ENCODE results near the gene ABCF1.
A peak's percentile ranks its signal among the peaks of the same experiment; 100 is the strongest.
"Not testable (repeated sequence)": the region's sequence is repeated elsewhere in the genome, so short reads cannot be mapped to it uniquely, and the experiment has no call there.

The ABCF1 gene

DNA sequence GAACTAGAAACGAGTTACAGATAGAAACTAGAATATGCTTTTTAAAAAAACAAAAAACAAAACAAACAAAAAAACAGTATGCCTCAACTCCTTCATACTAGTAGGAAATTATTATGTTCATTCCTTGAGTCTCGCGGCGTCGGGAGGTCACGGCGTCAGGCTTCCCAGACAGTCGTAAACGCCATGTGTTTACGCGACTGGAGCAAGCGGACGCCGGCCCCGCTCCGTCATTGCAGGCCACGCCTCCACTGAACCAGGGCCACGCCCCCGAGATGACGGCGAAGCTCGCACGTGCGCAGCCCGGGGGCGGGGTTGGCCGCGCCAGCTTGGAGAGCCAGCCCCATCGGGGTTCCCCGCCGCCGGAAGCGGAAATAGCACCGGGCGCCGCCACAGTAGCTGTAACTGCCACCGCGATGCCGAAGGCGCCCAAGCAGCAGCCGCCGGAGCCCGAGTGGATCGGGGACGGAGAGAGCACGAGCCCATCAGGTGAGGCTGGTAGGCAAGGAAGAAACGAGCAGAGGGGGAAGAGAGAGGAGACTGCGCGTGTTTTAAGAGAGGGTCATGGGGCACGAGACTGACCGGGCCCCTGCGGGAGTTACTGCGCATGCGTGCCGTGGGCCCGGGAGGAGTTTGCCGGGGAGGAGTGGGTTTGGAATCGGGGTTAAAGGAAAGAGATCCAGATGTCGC, at the start of gene ABCF1:
Gene ABCF1, plus strand, starts transcription at position 368 of the 687 bp plus-strand sequence. Its CDS starts 46 bp downstream, at position 414.
- Mint-ChIP-seq H3K36me3 (peaks cover 51% of the 10 kb centered on the region), H3K9me3 (no peaks in the 10 kb centered on the region), H3K27ac (peak within 1 kb of the TSS; percentile 99), H3K4me3 (peak within 1 kb of the TSS; percentile 97), H3K4me1 (peaks cover 55% of the 10 kb centered on the region)
- peak; percentile 95 for ATAC-seq
- DNase-seq (ENCODE audit: low spot score in 2 of 2) = peak; percentile 100

DNA sequence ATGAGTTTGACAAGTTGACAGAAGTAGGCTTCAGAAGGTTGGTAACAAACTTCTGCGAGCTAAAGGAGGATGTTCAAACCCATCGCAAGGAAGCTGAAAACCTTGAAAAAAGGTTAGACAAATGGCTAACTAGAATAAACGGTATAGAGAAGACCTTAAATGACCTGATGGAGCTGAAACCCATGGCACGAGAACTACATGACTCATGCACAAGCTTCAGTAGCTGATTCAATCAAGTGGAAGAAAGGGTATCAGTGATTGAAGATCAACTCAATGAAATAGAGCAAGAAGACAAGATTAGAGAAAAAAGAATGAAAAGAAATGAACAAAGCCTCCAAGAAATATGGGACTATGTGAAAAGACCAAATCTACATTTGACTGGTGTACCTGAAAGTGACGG, 49.3 kb upstream of the ABCF1 start:
- not testable (repeated sequence) for H3K4me3 Mint-ChIP-seq; DNase-seq (ENCODE audit: low spot score in 2 of 2); H3K36me3 Mint-ChIP-seq; ATAC-seq; H3K9me3 Mint-ChIP-seq
- H3K27ac Mint-ChIP-seq = peak overlapping the region; percentile 14
- peaks cover 55% of the 10 kb centered on the region for H3K4me1 Mint-ChIP-seq

DNA sequence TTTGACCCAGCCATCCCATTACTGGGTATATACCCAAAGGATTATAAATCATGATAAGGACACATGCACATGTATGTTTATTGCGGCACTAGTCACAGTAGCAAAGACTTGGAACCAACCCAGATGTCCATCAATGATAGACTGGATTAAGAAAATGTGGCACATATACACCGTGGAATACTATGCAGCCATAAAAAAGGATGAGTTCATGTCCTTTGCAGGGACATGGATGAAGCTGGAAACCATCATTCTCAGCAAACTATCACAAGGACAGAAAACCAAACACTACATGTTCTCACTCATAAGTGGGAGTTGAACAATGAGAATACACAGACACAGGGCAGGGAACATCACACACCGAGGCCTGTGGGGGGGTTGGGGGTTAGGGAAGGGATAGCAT, 44.8 kb upstream of the ABCF1 start:
- ATAC-seq; H3K4me3 Mint-ChIP-seq; H3K27ac Mint-ChIP-seq; H3K9me3 Mint-ChIP-seq; DNase-seq (ENCODE audit: low spot score in 2 of 2): not testable (repeated sequence)
- H3K4me1 Mint-ChIP-seq = peaks cover 76% of the 10 kb centered on the region
- H3K36me3 Mint-ChIP-seq = peaks cover 12% of the 10 kb centered on the region

DNA sequence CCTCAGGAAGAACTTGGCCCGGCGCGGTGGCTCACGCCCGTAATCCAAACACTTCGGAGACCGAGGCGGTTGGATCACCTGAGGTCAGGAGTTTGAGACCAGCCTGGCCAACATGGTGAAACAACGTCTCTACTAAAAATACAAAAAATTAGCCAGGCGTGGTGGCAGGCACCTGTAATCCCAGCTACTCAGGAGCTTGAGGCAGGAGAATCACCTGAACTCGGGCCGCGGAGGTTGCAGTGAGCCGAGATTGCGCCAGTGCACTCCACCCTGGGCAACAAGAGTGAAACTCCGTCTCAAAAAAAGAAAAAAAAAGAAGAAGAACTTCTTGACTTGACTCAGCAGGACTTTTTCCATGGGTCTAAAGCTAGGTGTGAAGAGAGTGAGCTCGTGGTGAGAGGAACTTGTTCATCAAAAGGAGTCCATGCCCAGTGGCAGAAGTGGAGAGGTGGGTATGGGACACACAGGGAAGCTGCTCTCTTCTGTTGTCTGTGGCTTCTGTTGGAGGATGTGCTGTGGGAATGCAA, 41.8 kb upstream of the ABCF1 start:
- peaks cover 74% of the 10 kb centered on the region for H3K4me1 Mint-ChIP-seq
- peak overlapping the region; percentile 23 for H3K4me3 Mint-ChIP-seq
- peaks cover 12% of the 10 kb centered on the region for H3K36me3 Mint-ChIP-seq
- H3K9me3 Mint-ChIP-seq; DNase-seq (ENCODE audit: low spot score in 2 of 2): not testable (repeated sequence)
- peak overlapping the region; percentile 97 for H3K27ac Mint-ChIP-seq
- peak; percentile 81 for ATAC-seq

DNA sequence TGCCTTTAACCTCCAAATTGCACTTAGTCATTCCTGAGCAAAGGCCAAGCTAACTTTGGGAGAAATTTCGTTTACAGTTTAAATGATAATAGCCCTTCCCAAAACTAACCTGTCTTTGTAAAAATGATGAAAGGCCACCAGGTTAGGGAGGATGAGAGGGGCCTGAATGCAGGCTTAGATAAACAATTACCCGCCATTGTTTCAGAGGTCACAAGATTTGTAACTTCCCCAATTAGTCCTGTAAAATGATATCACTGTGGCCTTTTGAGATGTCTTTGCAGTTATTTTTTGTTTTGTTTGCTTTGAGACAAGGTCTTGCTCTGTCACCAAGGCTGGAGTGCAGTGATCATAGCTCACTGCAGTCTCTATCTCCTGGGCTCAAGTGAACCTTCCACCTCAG, 41.2 kb upstream of the ABCF1 start:
- Mint-ChIP-seq H3K36me3 (peaks cover 12% of the 10 kb centered on the region), H3K9me3 (no peaks in the 10 kb centered on the region), H3K4me1 (peaks cover 68% of the 10 kb centered on the region), H3K4me3 (peak overlapping the region; percentile 23), H3K27ac (peak overlapping the region; percentile 97)
- ATAC-seq (no peak), DNase-seq (ENCODE audit: low spot score in 2 of 2) (no peak)

DNA sequence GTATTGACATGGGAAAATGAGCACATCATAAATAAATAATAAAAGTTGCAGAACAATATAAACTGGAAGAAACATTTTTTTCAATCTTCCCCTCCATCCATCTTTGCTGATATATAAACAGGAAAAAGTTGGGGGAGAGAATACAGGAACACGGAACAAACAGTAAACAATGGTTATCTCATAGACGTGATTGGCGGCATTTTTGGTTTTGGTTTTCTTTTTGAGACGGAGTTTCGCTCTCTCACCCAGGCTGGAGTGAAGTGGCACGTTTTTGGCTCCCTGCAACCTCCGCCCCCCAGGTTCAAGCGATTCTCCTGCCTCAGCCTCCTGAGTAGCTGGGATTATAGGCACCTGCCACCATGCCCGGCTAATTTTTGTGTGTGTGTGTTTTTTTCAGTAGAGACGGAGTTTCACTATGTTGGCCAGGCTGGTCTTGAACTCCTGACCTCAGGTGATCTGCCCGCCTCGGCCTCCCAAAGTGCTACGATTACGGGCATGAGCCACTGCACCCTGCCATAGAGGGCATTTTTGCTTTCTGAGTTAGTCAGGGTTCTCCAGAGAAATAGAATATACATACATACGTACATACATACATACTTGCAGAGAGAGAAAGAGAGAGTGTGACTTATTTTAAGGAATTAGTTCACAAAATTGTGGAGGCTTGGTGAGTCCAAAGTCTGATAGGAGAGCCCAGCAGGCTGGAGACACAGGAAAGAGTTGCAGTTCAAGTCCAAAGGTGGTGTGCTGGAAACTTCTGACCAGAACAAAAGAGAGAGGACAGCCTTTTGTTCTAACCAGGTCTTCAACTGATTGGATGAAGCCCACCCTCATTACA, 37.6 kb upstream of the ABCF1 start:
- no peak for DNase-seq (ENCODE audit: low spot score in 2 of 2)
- ATAC-seq = no peak
- Mint-ChIP-seq H3K36me3 (no peaks in the 10 kb centered on the region), H3K4me1 (peaks cover 41% of the 10 kb centered on the region), H3K9me3 (no peaks in the 10 kb centered on the region), H3K27ac (peak overlapping the region; percentile 91), H3K4me3 (peak overlapping the region; percentile 67)

DNA sequence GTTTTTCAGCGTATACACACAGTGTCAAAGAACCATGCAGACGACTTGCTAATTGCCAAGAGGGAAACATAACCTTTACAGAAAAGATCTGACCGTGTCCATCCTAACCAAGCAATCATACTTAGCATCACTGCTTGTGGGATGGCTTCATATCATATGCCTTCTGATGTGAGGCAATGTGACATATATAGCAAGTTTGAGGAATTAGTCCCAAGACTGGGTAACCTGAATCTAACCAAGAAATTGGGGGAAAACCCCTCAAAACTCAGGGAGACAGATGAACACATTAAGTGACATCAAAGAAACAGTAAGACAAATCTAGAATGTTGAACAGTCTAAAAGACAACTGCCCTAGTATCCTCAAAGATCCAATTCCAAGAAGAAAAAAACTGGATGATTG, 33.3 kb upstream of the ABCF1 start:
- ATAC-seq = no peak
- no peak overlapping the region for H3K27ac Mint-ChIP-seq
- H3K4me3 Mint-ChIP-seq = no peak overlapping the region
- DNase-seq (ENCODE audit: low spot score in 2 of 2) = no peak
- no peaks in the 10 kb centered on the region for H3K36me3 Mint-ChIP-seq
- H3K9me3 Mint-ChIP-seq = no peaks in the 10 kb centered on the region
- peaks cover 29% of the 10 kb centered on the region for H3K4me1 Mint-ChIP-seq

DNA sequence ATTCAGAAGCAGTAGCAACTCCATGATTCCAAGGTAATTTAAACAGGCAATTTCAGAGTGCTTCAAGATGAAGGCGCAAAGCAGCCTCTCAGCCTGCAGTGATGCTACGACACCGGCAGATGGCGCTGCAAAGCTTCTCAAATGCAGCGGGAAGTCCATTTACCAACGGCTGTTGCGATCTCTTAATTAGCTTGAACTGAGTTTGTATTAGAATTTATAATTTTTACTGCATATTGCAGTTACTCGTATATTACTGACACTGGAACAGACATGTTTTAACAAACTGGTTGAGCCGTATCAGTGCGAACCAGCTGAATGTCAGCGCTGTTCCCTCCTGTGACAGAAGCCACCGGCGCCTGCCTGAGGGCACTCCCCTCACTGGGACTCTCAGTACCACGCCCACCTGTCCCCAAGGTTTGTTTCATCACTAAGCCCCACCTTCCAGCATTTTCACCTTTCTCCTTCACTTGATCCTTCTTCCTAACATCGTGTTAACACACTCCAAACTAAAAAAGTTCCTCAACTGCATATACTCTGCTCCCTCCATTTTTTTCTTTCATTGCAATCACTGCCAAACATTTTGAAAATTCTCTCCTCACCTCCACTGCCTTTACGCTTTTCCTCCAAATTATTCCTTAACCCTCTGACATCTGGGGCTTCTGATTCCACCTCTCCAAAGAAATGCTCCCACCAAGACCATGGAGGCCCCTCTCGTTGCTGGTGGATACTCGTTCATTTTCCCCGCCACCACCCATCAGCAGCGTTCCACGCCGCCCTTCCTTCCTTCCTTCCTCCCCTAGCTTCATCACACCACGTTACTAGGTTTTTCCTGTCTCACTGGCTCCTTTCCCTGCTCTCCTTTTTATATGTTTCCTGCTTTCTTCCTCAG, 29.5 kb upstream of the ABCF1 start:
- ATAC-seq = peak; percentile 89
- peak overlapping the region; percentile 15 for H3K27ac Mint-ChIP-seq
- peaks cover 14% of the 10 kb centered on the region for H3K36me3 Mint-ChIP-seq
- H3K4me1 Mint-ChIP-seq = peaks cover 33% of the 10 kb centered on the region
- H3K9me3 Mint-ChIP-seq = no peaks in the 10 kb centered on the region
- peak; percentile 75 to 82 for DNase-seq (ENCODE audit: low spot score in 2 of 2)
- H3K4me3 Mint-ChIP-seq = peak overlapping the region; percentile 70

DNA sequence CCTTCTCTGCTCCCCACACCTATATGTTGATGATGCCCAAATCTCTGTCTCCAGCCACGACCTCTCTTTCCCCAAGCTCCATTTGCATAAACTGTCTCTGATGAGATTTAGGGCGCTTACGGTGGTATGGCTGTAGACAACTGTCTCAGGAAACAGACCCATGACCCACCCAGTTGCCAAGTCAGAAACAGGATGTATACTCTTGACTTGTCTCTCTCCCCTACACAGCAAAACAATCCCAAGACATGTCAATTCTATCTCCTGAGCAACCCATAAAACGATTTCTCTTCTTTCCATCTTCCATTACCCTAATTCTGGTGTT, 28.9 kb upstream of the ABCF1 start:
- peak; percentile 56 for ATAC-seq
- H3K27ac Mint-ChIP-seq = peak overlapping the region; percentile 15
- DNase-seq (ENCODE audit: low spot score in 2 of 2) = no peak
- peak overlapping the region; percentile 70 for H3K4me3 Mint-ChIP-seq
- H3K36me3 Mint-ChIP-seq = peaks cover 19% of the 10 kb centered on the region
- H3K9me3 Mint-ChIP-seq = no peaks in the 10 kb centered on the region
- H3K4me1 Mint-ChIP-seq = peaks cover 33% of the 10 kb centered on the region

DNA sequence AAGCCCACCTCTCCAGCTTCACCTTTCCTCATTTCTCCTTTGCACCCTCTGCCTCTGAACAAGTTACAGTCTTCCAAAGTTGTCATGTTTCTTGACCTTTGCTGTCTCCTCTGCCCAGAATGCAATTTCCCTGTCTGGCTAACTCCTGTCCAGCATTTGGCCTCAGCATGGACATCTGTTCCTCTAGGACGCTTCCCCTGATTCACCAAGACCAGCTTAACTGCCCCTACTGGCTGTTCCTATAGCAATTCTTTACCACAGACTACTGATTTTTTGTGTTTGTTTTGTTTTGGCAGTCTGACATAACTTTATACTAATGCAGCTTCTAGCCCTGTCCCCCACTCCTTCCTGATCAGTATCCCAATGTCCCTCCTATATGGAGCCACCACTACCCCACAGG, 28.3 kb upstream of the ABCF1 start:
- Mint-ChIP-seq H3K27ac (peak overlapping the region; percentile 15), H3K9me3 (no peaks in the 10 kb centered on the region), H3K4me1 (peaks cover 33% of the 10 kb centered on the region), H3K4me3 (peak overlapping the region; percentile 70), H3K36me3 (peaks cover 20% of the 10 kb centered on the region)
- DNase-seq (ENCODE audit: low spot score in 2 of 2) (no peak), ATAC-seq (no peak)

DNA sequence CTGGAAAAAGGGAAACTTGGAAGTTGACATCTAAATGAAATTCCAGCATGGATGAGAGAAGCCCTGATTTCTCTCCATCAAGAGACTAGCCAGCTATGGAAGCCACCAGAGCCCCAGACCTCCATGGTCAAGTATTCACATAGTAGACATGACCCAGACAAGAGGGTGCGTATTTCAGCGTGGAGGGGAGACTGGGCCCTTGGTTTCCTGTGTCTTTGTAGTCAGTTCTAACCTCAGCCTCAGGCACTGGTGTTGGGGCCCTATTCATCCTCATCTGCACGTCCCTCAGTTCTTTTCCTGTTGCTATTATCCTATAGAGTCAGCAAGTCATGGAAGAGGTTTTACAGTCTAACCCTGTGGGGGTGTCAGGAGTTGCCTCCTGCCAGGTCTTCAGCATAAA, 27.4 kb upstream of the ABCF1 start:
- Mint-ChIP-seq H3K9me3 (no peaks in the 10 kb centered on the region), H3K27ac (peak overlapping the region; percentile 35), H3K4me1 (peaks cover 33% of the 10 kb centered on the region), H3K4me3 (no peak overlapping the region), H3K36me3 (peaks cover 29% of the 10 kb centered on the region)
- DNase-seq (ENCODE audit: low spot score in 2 of 2) = no peak
- ATAC-seq = peak; percentile 39

DNA sequence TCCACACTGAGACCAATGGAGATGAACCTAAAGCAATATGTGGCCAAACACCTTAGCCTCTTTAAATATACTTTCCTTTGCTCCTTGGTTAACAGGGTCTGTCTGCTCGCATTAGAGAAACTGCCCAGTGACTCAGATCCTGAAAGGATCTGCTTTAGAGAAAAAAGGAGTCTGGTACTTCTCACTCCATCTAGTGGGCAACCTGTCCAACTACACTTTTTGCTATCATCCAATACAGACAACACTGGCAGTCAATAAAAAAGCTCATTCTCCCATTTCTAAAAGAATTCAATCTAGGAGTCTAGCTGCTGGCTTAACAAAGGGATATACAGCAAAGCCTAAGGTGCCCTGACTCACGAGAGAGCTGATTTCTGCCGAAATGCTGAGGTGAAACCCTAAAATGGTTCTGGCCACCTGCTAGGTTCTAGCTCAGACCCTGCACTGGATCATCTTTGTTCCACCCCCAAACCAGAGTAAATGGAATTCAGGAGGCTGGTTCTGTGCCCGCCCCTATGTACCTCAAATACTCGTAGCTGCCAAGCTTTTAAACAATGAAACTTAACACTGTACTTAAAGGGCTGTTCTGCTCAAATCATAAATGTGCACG, 26.5 kb upstream of the ABCF1 start:
- peaks cover 33% of the 10 kb centered on the region for H3K4me1 Mint-ChIP-seq
- H3K36me3 Mint-ChIP-seq = peaks cover 39% of the 10 kb centered on the region
- H3K4me3 Mint-ChIP-seq = peak overlapping the region; percentile 7
- H3K27ac Mint-ChIP-seq = peak overlapping the region; percentile 35
- H3K9me3 Mint-ChIP-seq = no peaks in the 10 kb centered on the region
- DNase-seq (ENCODE audit: low spot score in 2 of 2) (no peak), ATAC-seq (peak; percentile 74)

DNA sequence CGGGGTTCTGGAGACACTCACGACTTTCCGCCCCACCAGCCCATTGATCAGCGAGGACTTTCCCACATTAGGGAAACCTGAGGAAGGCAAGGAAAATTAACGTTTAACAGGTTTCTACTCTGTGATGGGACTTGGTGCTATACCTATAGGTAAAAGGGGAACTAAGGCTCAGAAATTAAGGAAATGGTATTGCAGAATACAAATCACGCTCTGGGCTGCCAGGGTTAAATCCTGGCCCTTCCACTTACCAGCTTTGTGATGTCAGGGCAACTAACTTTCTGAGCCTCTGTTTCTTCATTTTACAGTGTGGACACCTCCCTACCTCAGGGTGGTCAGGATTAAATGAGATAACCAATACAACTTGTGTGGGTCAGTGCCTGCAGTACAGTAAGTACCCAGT, 23.8 kb upstream of the ABCF1 start:
- peaks cover 33% of the 10 kb centered on the region for H3K4me1 Mint-ChIP-seq
- DNase-seq (ENCODE audit: low spot score in 2 of 2) (no peak), ATAC-seq (no peak)
- H3K4me3 Mint-ChIP-seq = no peak overlapping the region
- H3K36me3 Mint-ChIP-seq = peaks cover 66% of the 10 kb centered on the region
- H3K27ac Mint-ChIP-seq = no peak overlapping the region
- H3K9me3 Mint-ChIP-seq = no peaks in the 10 kb centered on the region

DNA sequence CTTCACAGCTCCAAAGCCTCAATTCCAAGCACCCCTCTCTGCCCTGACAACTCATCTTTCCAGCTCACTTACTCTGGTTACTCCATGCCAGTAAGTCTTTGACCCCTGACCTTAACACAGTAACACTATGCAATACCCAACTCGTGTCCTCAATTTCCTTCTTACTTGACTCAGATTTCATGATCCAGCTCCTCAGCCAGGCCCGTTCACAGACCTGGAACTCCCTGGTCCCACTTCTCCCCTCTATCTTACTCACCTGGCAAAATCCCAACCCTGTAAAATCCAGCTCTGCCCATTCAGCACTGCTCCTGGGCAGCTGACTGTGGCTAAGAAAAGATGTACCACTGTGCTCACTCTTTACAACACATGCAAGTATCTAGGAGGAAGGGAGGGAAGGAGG, 22.9 kb upstream of the ABCF1 start:
- H3K36me3 Mint-ChIP-seq = peaks cover 75% of the 10 kb centered on the region
- ATAC-seq = no peak
- no peak for DNase-seq (ENCODE audit: low spot score in 2 of 2)
- no peak overlapping the region for H3K27ac Mint-ChIP-seq
- no peaks in the 10 kb centered on the region for H3K9me3 Mint-ChIP-seq
- H3K4me3 Mint-ChIP-seq = no peak overlapping the region
- peaks cover 33% of the 10 kb centered on the region for H3K4me1 Mint-ChIP-seq

DNA sequence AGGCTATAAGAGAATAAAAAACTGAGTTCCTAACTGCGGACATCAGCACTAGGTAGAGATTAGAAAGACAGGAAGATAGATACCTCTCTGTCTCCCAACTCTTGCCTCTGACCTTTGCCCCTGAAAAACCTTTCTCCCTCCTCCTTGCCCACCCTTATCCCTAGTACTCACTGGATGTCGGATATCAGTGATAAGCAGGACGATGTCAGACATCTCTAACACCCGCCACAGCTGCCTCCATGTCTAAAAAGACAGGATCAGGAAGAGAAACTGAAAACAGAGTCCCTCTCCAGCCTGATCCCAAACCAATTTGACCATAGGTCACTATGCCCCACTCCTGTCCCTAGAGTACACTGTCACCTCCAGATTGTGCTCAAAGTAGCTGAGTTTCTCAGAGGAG, 16.8 kb upstream of the ABCF1 start:
- peak overlapping the region; percentile 88 for H3K4me3 Mint-ChIP-seq
- peak overlapping the region; percentile 16 for H3K27ac Mint-ChIP-seq
- peaks cover 98% of the 10 kb centered on the region for H3K36me3 Mint-ChIP-seq
- peaks cover 71% of the 10 kb centered on the region for H3K4me1 Mint-ChIP-seq
- ATAC-seq (no peak), DNase-seq (ENCODE audit: low spot score in 2 of 2) (no peak)
- H3K9me3 Mint-ChIP-seq = no peaks in the 10 kb centered on the region

All from stimulated activated effector memory CD8-positive, alpha-beta T cell treated with anti-CD3 and anti-CD28 coated beads, Interleukin-12 subunit alpha, Interleukin-12 subunit beta, amount 100 ng/mL, for 72 hours (primary cell).